PC-9 (cell line): ENCODE data around the gene MSI2.

Experiments used
- EZH2 ChIP-seq: fragments of 200-600 bp; sonication (generic); IDR thresholded peaks from 2 replicates; pipeline ENCODE4 v1.8.0; 2017; ENCODE audit warnings: antibody characterized with exemption, low read depth
- TF ChIP-seq, protein P1 (sequence below): fragments of 200-600 bp; sonication (generic); conservative IDR thresholded peaks from 2 replicates; pipeline ENCODE4 v1.6.1; 2017; ENCODE audit warnings: mixed run types, antibody characterized with exemption, mild to moderate bottlenecking, moderate library complexity

DNA sequence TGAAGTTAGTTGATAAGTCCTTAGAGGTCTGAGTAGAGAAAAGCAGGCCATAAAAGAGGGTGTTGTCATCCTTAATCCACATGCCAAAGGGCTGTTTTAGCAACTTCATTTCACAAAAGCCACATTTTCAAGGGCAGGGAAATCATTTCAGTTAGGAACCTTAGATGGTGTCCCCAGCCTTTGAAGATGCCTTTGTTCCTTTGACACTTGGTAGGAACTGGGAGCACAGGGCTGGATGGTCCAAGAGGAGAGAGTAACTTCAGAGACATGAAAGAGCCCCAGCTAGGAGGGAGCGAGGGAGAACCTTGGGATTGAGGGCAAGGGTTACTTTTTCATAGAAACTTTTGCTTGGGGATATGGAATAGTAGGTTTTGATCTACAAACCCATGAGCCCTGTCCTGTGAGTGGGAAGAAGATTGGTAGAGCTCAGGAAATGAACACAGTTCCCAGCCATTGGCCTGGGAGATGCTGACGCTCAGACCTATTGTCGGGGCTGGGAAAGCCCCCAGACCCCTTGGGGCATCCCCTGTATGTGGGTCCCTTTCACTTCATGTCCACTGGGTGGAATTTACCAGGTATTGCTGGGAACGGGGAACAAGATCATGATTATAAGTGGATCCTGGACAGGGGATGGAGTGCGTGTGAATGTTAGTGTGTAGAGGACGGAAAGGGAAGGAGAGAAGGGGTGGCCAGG, 18.9 kb downstream of the MSI2 start:
- TF ChIP-seq, protein P1, sequence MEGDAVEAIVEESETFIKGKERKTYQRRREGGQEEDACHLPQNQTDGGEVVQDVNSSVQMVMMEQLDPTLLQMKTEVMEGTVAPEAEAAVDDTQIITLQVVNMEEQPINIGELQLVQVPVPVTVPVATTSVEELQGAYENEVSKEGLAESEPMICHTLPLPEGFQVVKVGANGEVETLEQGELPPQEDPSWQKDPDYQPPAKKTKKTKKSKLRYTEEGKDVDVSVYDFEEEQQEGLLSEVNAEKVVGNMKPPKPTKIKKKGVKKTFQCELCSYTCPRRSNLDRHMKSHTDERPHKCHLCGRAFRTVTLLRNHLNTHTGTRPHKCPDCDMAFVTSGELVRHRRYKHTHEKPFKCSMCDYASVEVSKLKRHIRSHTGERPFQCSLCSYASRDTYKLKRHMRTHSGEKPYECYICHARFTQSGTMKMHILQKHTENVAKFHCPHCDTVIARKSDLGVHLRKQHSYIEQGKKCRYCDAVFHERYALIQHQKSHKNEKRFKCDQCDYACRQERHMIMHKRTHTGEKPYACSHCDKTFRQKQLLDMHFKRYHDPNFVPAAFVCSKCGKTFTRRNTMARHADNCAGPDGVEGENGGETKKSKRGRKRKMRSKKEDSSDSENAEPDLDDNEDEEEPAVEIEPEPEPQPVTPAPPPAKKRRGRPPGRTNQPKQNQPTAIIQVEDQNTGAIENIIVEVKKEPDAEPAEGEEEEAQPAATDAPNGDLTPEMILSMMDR = no peak
- TF ChIP-seq EZH2 = no peak
